DMS 273 treated with DMSO at 0.1 percent for 48 hours (cell line): Measurements from ENCODE around the gene PFKL.

ENCODE experiments used
- DNase-seq: peaks from one replicate; lab custom pipeline; 2025; lab: John Stamatoyannopoulos, UW

The PFKL gene

GRCh38 chr21:44365251-44365966 is 65.6 kb downstream of the PFKL start:
- no peak for DNase-seq

- no peak for DNase-seq
Observed at GRCh38 chr21:44365967-44366585, 66.2 kb downstream of the PFKL start.

- no peak for DNase-seq
Observed at GRCh38 chr21:44366586-44367211, 66.8 kb downstream of the PFKL start.

DNA sequence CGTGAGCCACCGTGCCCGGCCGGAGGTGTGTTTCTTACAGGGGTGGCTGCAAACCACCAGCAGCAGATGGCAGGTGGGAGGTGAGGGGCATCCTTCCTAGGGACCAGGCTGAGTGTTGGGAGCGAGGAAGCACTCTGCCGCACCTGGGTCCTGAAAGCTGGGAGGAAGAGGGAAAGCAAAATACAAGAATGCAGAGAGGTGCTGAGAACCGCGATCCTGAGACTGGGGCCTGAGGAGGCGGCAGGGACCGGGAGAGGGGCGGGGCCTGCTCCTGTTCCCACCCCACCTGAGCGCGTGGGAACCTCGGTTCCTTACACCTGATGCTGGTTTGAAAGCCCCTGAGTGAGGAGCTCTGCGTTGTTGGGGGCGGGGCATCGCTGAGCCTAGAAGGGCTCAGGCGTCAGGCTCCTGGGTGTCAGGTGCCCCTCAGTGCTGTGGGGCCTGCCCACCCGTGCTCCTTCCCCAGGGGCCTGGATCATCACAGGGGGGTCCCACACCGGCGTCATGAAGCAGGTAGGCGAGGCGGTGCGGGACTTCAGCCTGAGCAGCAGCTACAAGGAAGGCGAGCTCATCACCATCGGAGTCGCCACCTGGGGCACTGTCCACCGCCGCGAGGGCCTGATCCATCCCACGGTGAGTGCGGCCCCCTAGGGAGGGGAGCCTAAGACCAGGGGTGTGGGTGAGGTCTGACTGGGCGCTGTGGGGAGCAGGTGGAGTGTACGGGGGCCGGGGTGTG is 69.0 kb downstream of the PFKL start:
- no peak for DNase-seq

GRCh38 chr21:44370027-44370735 is 70.3 kb downstream of the PFKL start:
- no peak for DNase-seq

DNA sequence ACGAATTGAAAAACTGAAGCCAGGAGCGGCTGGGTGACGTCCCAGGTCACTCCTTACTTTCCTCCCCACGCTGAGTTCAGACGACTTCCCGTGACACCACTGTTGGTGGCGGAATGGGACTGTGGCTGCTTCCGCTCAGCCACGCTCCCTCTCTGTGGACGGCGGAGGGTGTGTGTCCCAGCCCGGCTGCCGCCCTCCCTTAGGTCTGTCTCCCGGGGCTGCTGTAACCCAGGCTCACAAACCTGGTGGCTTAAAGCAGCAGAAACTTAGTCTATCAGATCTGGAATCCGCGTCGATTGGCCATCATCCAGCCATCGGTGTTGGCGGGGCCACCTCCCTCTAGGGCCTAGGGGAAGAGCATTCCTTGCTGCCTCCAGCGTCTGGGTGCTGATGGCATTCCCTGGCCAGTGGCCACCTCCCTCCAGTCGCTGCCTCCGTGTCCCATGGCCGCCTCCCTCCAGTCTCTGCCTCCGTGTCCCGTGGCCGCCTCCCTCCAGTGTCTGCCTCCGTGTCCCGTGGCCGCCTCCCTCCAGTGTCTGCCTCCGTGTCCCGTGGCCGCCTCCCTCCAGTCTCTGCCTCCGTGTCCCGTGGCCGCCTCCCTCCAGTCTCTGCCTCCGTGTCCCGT is 71.0 kb downstream of the PFKL start:
- DNase-seq, result no peak

DNA sequence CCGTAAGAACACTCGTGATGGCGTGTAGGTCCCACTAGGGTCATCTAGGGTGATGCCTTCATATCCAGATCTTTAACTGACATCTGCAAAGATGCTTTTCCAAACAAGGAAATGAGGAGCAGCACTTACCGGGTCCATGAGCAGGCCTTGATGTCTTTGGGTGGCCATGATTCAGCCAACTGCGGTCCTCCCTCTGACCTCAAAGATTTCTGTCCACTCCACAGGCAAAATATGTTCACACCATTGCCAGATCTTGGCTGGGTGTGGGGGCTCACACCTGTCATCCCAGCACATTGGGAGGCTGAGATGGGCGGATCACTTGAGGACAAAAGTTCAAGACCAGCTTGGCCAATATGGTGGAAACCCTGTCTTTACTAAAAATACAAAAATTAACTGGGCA is 71.7 kb downstream of the PFKL start:
- no peak for DNase-seq

GRCh38 chr21:44372616-44373015 is 72.8 kb downstream of the PFKL start:
- DNase-seq, result no peak

- no peak for DNase-seq
Observed at GRCh38 chr21:44374601-44375280, 74.9 kb downstream of the PFKL start.

- no peak for DNase-seq
Observed at GRCh38 chr21:44375281-44375651, 75.4 kb downstream of the PFKL start.

- no peak for DNase-seq
Observed at GRCh38 chr21:44375761-44376241, 75.9 kb downstream of the PFKL start.

DNA sequence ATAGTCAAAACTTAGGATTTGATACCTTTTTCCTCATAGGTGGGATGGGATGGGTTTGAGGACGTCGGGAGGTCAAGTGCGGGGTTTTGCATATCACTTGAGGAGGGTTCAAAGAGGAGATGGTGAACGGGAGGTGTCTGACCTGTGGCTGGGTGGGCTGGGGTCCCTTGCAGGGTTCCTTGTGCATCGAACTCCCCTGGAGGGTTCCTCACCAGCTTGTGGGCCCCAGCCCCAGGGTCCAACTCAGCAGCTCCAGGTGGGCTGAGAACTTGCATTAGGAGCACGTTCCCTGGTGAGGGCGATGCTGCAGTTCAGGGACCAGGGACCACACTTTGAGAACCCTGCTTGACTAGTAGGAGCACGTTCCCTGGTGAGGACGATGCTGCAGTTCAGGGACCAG is 76.8 kb downstream of the PFKL start:
- DNase-seq, result no peak
